Trophoblast cell (in vitro differentiated cells and primary cell): ENCODE results near the gene NMU. TPM values are rescaled to one million over a fixed set of nuclear protein-coding genes. Genes with fewer than 3 reads are reported as not detected.
"Not testable (repeated sequence)": the region's sequence is repeated elsewhere in the genome, so short reads cannot be mapped to it uniquely, and the experiment has no call there.

ENCODE experiments used
- DNase-seq, 2 donors: peaks; one replicate each; pipeline ENCODE4 v3.0.0-alpha.2; 2016
- H2AFZ ChIP-seq: 2 replicates; pipeline ENCODE4 v1.6.1; 2013; ENCODE audit warnings: low read length, moderate library complexity, mild to moderate bottlenecking; ENCODE audit not compliant: insufficient read depth, poor library complexity
- H2AK5ac ChIP-seq: 2 replicates; pipeline ENCODE4 v1.6.1; 2013; ENCODE audit warnings: mild to moderate bottlenecking, low read length
- H2BK120ac ChIP-seq: 2 replicates; pipeline ENCODE4 v1.6.1; 2013; ENCODE audit warnings: low read length, mild to moderate bottlenecking, moderate library complexity; ENCODE audit not compliant: insufficient read depth, poor library complexity
- H2BK12ac ChIP-seq: 2 replicates; pipeline ENCODE4 v1.6.1; 2013; ENCODE audit warnings: mild to moderate bottlenecking, low read length, moderate library complexity
- H2BK5ac ChIP-seq: 2 replicates; pipeline ENCODE4 v1.6.1; 2013; ENCODE audit warnings: low read length, low read depth, moderate library complexity, mild to moderate bottlenecking; ENCODE audit not compliant: poor library complexity
- H3K14ac ChIP-seq: 2 replicates; pipeline ENCODE4 v1.6.1; 2013; ENCODE audit warnings: mild to moderate bottlenecking, low read length
- H3K18ac ChIP-seq: 2 replicates; pipeline ENCODE4 v1.6.1; 2013; ENCODE audit warnings: mild to moderate bottlenecking, low read length
- H3K23ac ChIP-seq: 2 replicates; pipeline ENCODE4 v1.6.1; 2013; ENCODE audit warnings: low read length
- H3K27ac ChIP-seq: 2 replicates; pipeline ENCODE4 v1.5.1; 2013; ENCODE audit warnings: low read depth, mild to moderate bottlenecking, inconsistent platforms, low read length, moderate library complexity
- H3K27me3 ChIP-seq: 2 replicates; pipeline ENCODE4 v1.6.1; 2013; ENCODE audit warnings: inconsistent platforms, mild to moderate bottlenecking, low read length, moderate library complexity; ENCODE audit not compliant: insufficient read depth
- H3K36me3 ChIP-seq, 2 experiments: 1 replicate in 1 of 2; 2 replicates in 1 of 2; pipeline ENCODE4 v1.6.1; 2013; ENCODE audit warnings: low read length in 2 of 2, mild to moderate bottlenecking in 2 of 2, moderate library complexity in 1 of 2; ENCODE audit not compliant: insufficient read depth in 2 of 2, control insufficient read depth in 1 of 2
- H3K4ac ChIP-seq: 2 replicates; pipeline ENCODE4 v1.6.1; 2013; ENCODE audit warnings: low read depth, mild to moderate bottlenecking, low read length, moderate library complexity
- H3K4me1 ChIP-seq, 2 experiments: 1 replicate in 1 of 2; 2 replicates in 1 of 2; pipeline ENCODE4 v1.6.1; 2013; ENCODE audit warnings: low read length in 2 of 2, mild to moderate bottlenecking in 2 of 2, moderate library complexity in 1 of 2; ENCODE audit not compliant: insufficient read depth in 2 of 2, control insufficient read depth in 1 of 2
- H3K4me2 ChIP-seq: 2 replicates; pipeline ENCODE4 v1.6.1; 2013; ENCODE audit warnings: inconsistent platforms, mild to moderate bottlenecking, low read length, moderate library complexity
- H3K4me3 ChIP-seq: 2 replicates; pipeline ENCODE4 v1.5.1; 2013; ENCODE audit warnings: mild to moderate bottlenecking, low read depth, low read length, inconsistent platforms
- H3K79me1 ChIP-seq: one replicate; pipeline ENCODE4 v1.6.1; 2013; ENCODE audit warnings: low read length
- H3K79me2 ChIP-seq: 2 replicates; pipeline ENCODE4 v1.6.1; 2013; ENCODE audit warnings: low read length, mild to moderate bottlenecking; ENCODE audit not compliant: control insufficient read depth, insufficient read depth, poor library complexity
- H3K9ac ChIP-seq: 2 replicates; pipeline ENCODE4 v1.6.1; 2013; ENCODE audit warnings: mild to moderate bottlenecking, low read length
- H3K9me3 ChIP-seq: 2 replicates; pipeline ENCODE4 v1.6.1; 2013; ENCODE audit warnings: low read depth, mild to moderate bottlenecking, control low read depth, inconsistent platforms, low read length; ENCODE audit not compliant: insufficient read depth
- H4K12ac ChIP-seq: 2 replicates; pipeline ENCODE4 v1.6.1; 2013; ENCODE audit warnings: low read depth, mild to moderate bottlenecking, low read length, moderate library complexity
- H4K8ac ChIP-seq: 2 replicates; pipeline ENCODE4 v1.6.1; 2013; ENCODE audit warnings: low read depth, mild to moderate bottlenecking, low read length, moderate library complexity
- H4K91ac ChIP-seq: one replicate; pipeline ENCODE4 v1.6.1; 2013; ENCODE audit warnings: low read depth, mild to moderate bottlenecking, low read length, moderate library complexity
- WGBS: extraction: QIAGEN DNeasy Blood & Tissue Kit; methylation state at CpG from one replicate; pipeline ENCODE4 v1.1.7; 2013; ENCODE audit warnings: missing lambda C conversion rate; ENCODE audit not compliant: insufficient read length, insufficient coverage; ENCODE audit errors: extremely low coverage; 5-methylcytosine and 5-hydroxymethylcytosine counted together
- polyA plus RNA-seq: library from polyadenylated mRNA; stranded (reverse); fragments of 200-250 nt; gene quantifications from 2 replicates; pipeline ENCODE4 v1.2.3, GENCODE V29; 2013

NMU gene
- polyA plus RNA-seq = 0.10 and 0.11 TPM in 2 replicates

- no peaks in the 10 kb centered on the region for H3K9me3 ChIP-seq
- H3K18ac ChIP-seq = no peak within 1 kb of the TSS
- H3K4me2 ChIP-seq = peak within 1 kb of the TSS; percentile 98
- H2AK5ac ChIP-seq = no peak within 1 kb of the TSS
- peaks cover 9 to 11% of the 10 kb centered on the region in 2 experiments for H3K4me1 ChIP-seq
- no peak within 1 kb of the TSS for H2BK120ac ChIP-seq
- WGBS = no CpG with 5 or more reads among the region's 80 CpGs
- no peak within 1 kb of the TSS for H4K91ac ChIP-seq
- peaks cover 27% of the 10 kb centered on the region for H3K27me3 ChIP-seq
- peak; percentile 18 to 43 for DNase-seq
- H3K79me2 ChIP-seq = no peaks in the 10 kb centered on the region
- H3K23ac ChIP-seq = no peak within 1 kb of the TSS
- no peak within 1 kb of the TSS for H3K4ac ChIP-seq
- peak within 1 kb of the TSS; percentile 71 for H3K4me3 ChIP-seq
- H3K27ac ChIP-seq = no peak within 1 kb of the TSS
- H2BK5ac ChIP-seq = no peak within 1 kb of the TSS
- H4K8ac ChIP-seq = no peak within 1 kb of the TSS
- no peak within 1 kb of the TSS for H2BK12ac ChIP-seq
- no peaks in the 10 kb centered on the region for H3K36me3 ChIP-seq
- no peak within 1 kb of the TSS for H3K14ac ChIP-seq
- H3K9ac ChIP-seq = no peak within 1 kb of the TSS
- H3K79me1 ChIP-seq = no peaks in the 10 kb centered on the region
- H2AFZ ChIP-seq = peak within 1 kb of the TSS; percentile 25
- no peak within 1 kb of the TSS for H4K12ac ChIP-seq
These were observed at the start of gene NMU for GRCh38 chr4:55635741-55636655. Gene NMU (minus strand): TSS chr4:55636298. CDS start chr4:55636192, 106 bp downstream.

- no peak overlapping the region for H2AK5ac ChIP-seq
- WGBS = no CpG with 5 or more reads among the region's 3 CpGs
These were observed 48.2 kb upstream of the NMU start for GRCh38 chr4:55684276-55684675.

GRCh38 chr4:55682797-55683196, 46.7 kb upstream of the NMU start:
- not testable (repeated sequence) for H3K36me3 ChIP-seq, H3K27me3 ChIP-seq, H3K79me1 ChIP-seq, H3K23ac ChIP-seq, H4K8ac ChIP-seq, H3K9me3 ChIP-seq, H2BK5ac ChIP-seq, H3K4me1 ChIP-seq, H3K18ac ChIP-seq, H3K4me2 ChIP-seq, H2BK120ac ChIP-seq, H2AFZ ChIP-seq, H3K79me2 ChIP-seq, H2AK5ac ChIP-seq, H3K27ac ChIP-seq, H4K91ac ChIP-seq, H3K4me3 ChIP-seq, H2BK12ac ChIP-seq, H3K9ac ChIP-seq, DNase-seq, H4K12ac ChIP-seq, H3K14ac ChIP-seq, H3K4ac ChIP-seq
- WGBS = no CpG with 5 or more reads among the region's 3 CpGs

More at GRCh38 chr4:55684276-55684675, 48.2 kb upstream of the NMU start:
- no peak overlapping the region for H3K18ac ChIP-seq
- no peaks in the 10 kb centered on the region for H3K79me2 ChIP-seq
- no peak overlapping the region for H4K12ac ChIP-seq
- no peak for DNase-seq
- no peak overlapping the region for H2BK120ac ChIP-seq
- H2BK12ac ChIP-seq = no peak overlapping the region
- H3K4me1 ChIP-seq = no peaks in the 10 kb centered on the region
- H2BK5ac ChIP-seq = no peak overlapping the region
- H3K27ac ChIP-seq = no peak overlapping the region
- no peaks in the 10 kb centered on the region for H3K27me3 ChIP-seq
- no peaks in the 10 kb centered on the region for H3K79me1 ChIP-seq
- no peak overlapping the region for H3K4me3 ChIP-seq
- no peak overlapping the region for H4K91ac ChIP-seq
- H3K9ac ChIP-seq = no peak overlapping the region
- H4K8ac ChIP-seq = no peak overlapping the region
- no peak overlapping the region for H3K4ac ChIP-seq
- no peak overlapping the region for H3K4me2 ChIP-seq
- no peak overlapping the region for H3K14ac ChIP-seq
- no peak overlapping the region for H2AFZ ChIP-seq
- H3K23ac ChIP-seq = no peak overlapping the region
- H3K9me3 ChIP-seq = no peaks in the 10 kb centered on the region
- no peaks in the 10 kb centered on the region for H3K36me3 ChIP-seq

- H3K4me3 ChIP-seq = no peak overlapping the region
- no peak overlapping the region for H2BK5ac ChIP-seq
- no peaks in the 10 kb centered on the region for H3K36me3 ChIP-seq
- no peaks in the 10 kb centered on the region for H3K79me1 ChIP-seq
- no peak overlapping the region for H3K27ac ChIP-seq
- no peak for DNase-seq
- no peak overlapping the region for H3K14ac ChIP-seq
- no peak overlapping the region for H3K4me2 ChIP-seq
- no CpG with 5 or more reads among the region's 1 CpG for WGBS
- no peaks in the 10 kb centered on the region for H3K4me1 ChIP-seq
- H3K9ac ChIP-seq = no peak overlapping the region
- no peak overlapping the region for H3K23ac ChIP-seq
- H4K91ac ChIP-seq = no peak overlapping the region
- H3K79me2 ChIP-seq = no peaks in the 10 kb centered on the region
- H2BK12ac ChIP-seq = no peak overlapping the region
- H2AFZ ChIP-seq = no peak overlapping the region
- no peak overlapping the region for H3K4ac ChIP-seq
- H3K18ac ChIP-seq = no peak overlapping the region
- no peak overlapping the region for H4K8ac ChIP-seq
- no peak overlapping the region for H2AK5ac ChIP-seq
- H4K12ac ChIP-seq = no peak overlapping the region
- no peak overlapping the region for H2BK120ac ChIP-seq
- H3K27me3 ChIP-seq = no peaks in the 10 kb centered on the region
- H3K9me3 ChIP-seq = no peaks in the 10 kb centered on the region
These were observed 46.2 kb upstream of the NMU start for GRCh38 chr4:55682295-55682694.
